ENCODE results near the gene RFX5.
"Not testable (repeated sequence)": the region's sequence is repeated elsewhere in the genome, so short reads cannot be mapped to it uniquely, and the experiment has no call there.

The RFX5 gene

DNA sequence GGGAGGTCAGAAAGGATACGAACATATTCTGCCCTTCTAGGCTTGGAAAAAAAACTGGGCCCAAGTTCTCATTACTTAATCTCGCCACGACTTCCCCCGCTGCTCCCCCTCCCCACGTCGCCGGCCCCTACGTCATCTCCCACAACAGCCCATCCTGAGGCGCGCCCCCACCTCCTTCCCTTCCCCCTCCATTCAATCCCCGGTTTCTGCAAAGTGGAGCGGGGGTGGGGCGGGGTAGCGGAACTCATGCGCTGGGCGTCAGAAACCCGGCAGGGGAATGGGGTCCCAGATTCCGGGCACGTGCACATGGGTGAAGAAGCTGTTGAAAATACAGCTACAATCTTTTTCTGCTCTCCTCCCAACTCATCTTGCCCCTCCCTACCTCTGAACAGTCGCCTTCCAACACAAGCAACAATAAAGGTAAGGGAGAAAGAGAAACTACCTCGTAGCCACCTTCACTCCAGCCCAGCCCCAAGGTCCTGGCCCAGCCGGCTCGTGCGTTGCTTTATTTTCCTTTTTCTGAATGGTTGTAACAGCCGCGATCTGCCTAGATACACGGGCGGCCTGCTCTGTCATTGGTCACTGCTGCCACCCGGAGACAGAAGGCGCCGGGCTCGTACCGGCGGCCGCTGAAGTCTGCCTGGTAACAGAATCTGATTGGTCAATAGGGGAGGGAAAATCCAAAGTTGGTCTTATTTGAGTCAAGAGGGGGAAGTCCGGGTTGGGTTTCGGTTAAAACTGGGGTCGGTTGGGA, at the start of gene RFX5:
Gene RFX5, minus strand, starts transcription at position 484 of the 754 bp plus-strand sequence. CDS start 932 bp downstream, outside the sequence.
- no peaks in the 10 kb centered on the region for H3K27me3 Mint-ChIP-seq
- H3K36me3 Mint-ChIP-seq = peaks cover 35% of the 10 kb centered on the region
- peak within 1 kb of the TSS; percentile 95 for H3K27ac Mint-ChIP-seq
- peak; percentile 97 for DNase-seq
- H3K4me1 Mint-ChIP-seq = peaks cover 33% of the 10 kb centered on the region
- H3K9me3 Mint-ChIP-seq = peaks cover 5% of the 10 kb centered on the region
- H3K4me3 Mint-ChIP-seq = peak within 1 kb of the TSS; percentile 87
- CTCF ChIA-PET = no interaction called here

DNA sequence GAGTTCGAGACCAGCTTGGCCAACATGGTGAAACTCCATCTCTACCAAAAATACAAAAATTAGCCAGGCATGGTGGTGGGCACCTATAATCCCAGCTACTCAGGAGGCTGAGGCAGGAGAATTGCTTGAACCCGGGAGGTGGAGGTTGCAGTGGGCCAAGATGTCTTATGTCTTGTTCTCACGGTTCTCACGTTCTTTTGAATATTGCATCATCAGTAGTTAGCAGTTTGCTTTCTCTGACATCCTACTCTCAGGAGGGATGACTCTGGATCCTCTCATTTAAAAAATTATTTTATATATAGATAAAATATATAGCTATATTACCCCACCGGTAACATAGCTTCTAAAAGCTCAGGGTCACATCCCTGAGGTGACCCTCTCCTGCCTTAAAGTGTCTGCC, 49.2 kb upstream of the RFX5 start:
- DNase-seq, H3K4me3 Mint-ChIP-seq, H3K27ac Mint-ChIP-seq, CTCF ChIA-PET, H3K9me3 Mint-ChIP-seq: not testable (repeated sequence)
- H3K36me3 Mint-ChIP-seq = peaks cover 13% of the 10 kb centered on the region
- peaks cover 48% of the 10 kb centered on the region for H3K27me3 Mint-ChIP-seq
- peaks cover 23% of the 10 kb centered on the region for H3K4me1 Mint-ChIP-seq

DNA sequence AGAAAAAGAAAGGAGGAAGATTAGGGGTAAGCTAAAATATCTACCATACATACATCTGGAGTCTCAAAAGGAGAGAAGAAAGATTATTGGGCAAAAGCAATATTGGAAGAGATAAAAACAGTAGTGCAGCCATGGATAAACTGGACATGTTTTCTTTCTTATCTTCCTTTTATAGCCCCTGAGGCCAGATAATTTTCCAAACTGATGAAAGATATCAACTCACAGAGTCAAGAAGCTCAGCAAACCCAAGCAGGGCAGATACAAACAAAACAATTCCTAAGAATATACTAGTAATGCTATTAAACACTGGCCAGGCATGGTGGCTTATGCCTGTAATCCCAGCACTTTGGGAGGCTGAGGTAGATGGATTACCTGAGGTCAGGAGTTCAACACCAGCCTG, 46.5 kb upstream of the RFX5 start:
- CTCF ChIA-PET = no interaction called here
- H3K4me1 Mint-ChIP-seq = peaks cover 4% of the 10 kb centered on the region
- no peak overlapping the region for H3K4me3 Mint-ChIP-seq

DNA sequence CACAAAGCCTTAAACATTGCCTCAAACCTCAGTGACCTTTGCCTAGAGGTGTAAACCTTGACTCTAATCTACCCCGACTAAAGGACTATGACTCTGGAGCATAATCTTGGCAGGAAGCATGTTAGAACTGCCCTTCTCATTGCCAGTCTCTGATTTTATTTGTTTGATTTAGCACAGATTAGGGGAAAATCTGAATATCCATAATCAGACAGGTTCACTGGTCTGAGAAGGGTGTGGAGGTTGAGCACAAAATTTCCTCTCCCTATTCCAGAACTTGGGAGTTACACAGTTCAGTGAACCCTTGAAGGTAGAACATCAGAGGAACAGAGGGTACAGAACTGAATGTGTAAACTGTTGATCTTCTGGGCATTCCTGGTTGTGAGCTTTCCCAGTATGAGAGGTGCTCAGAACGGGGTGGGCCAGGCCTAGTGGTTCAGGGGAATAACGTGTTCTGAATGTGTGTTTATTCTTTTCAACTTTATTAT, 44.1 kb upstream of the RFX5 start:
- H3K4me1 Mint-ChIP-seq = no peaks in the 10 kb centered on the region
- no peak overlapping the region for H3K4me3 Mint-ChIP-seq
- CTCF ChIA-PET = no interaction called here
- no peaks in the 10 kb centered on the region for H3K9me3 Mint-ChIP-seq
- peaks cover 41% of the 10 kb centered on the region for H3K27me3 Mint-ChIP-seq
- no peak for DNase-seq
- H3K36me3 Mint-ChIP-seq = no peaks in the 10 kb centered on the region
- H3K27ac Mint-ChIP-seq = no peak overlapping the region

More for the DNA sequence above, 46.5 kb upstream of the RFX5 start:
- no peaks in the 10 kb centered on the region for H3K9me3 Mint-ChIP-seq
- no peak overlapping the region for H3K27ac Mint-ChIP-seq
- H3K36me3 Mint-ChIP-seq = no peaks in the 10 kb centered on the region
- H3K27me3 Mint-ChIP-seq = peaks cover 49% of the 10 kb centered on the region
- DNase-seq = no peak

DNA sequence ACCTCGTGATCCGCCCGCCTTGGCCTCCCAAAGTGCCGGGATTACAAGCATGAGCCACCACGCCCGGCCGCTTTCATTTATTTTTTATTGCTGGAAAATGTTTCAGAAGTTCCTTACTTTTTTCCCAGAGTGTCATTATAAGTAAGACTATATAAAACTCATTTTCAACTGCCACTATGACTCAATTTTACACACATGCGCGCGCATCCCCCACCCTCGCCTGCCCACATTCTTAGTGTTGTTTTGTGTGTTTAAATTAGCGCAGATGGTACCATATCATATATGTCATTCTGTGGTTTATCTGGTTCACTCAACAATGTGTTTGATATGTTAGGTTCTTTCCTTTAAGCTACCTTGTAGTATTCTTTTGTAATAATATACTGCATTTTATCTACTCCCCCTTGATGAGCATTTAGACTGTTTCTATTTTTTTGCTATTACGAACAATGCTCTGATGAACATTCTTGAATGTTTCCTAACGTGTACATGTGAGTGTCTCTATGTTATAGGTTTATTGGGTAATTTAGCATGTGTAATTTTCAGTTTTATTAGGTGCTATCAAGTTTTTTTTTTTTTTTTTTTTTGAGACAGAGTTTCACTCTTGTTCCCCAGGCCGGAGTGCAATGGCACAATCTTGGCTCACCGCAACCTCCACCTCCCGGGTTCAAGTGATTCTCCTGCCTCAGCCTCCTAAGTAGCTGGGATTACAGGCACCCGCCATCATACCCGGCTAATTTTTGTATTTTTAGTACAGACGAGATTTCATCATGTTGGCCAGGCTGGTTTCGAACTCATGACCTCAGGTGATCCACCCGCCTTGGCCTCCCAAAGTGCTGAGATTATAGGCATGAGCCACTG, 43.4 kb upstream of the RFX5 start:
- CTCF ChIA-PET, DNase-seq, H3K4me3 Mint-ChIP-seq, H3K36me3 Mint-ChIP-seq, H3K9me3 Mint-ChIP-seq, H3K27ac Mint-ChIP-seq, H3K4me1 Mint-ChIP-seq: not testable (repeated sequence)
- H3K27me3 Mint-ChIP-seq = peaks cover 41% of the 10 kb centered on the region

DNA sequence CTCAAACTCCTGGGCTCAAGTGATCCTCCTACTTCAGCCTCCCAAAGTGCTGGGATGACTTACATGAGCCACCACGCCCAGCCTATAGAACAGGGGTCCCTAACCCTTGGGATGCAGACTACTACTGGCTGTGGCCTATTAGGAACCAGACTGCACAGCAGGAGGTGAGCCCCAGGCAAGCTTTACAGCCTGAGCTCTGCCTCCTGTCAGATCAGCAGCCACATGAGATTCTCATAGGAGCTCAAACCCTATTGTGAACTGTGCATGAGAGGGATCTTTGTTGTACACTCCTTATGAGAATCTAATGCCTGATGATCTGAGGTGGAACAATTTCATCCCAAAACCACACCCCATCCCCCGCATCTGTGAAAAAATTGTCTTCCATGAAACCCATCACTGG, 39.0 kb upstream of the RFX5 start:
- no peak overlapping the region for H3K4me3 Mint-ChIP-seq
- no peaks in the 10 kb centered on the region for H3K4me1 Mint-ChIP-seq
- no peaks in the 10 kb centered on the region for H3K9me3 Mint-ChIP-seq
- H3K36me3 Mint-ChIP-seq = no peaks in the 10 kb centered on the region
- no peak for DNase-seq
- H3K27me3 Mint-ChIP-seq = peaks cover 10% of the 10 kb centered on the region
- CTCF ChIA-PET = no interaction called here
- no peak overlapping the region for H3K27ac Mint-ChIP-seq

DNA sequence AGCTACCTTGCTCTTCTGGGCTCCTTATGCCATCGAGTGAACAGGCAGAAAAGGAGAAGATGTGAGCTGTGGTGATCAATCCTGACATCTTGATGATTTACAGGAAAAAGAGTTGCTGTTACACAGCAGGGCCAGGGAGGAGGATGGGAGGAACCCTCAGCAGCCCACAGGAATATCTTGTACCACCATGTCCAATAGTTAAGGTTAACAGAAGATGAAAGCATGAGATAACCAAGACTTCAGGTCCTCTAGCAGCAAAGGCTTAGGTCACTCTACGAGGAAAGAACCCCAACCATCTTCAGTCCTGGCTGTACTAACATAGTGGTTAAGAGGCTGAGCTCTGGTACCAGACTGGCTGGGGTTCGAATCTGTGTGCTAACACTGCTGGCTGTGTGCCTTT, 37.5 kb upstream of the RFX5 start:
- CTCF ChIA-PET = interaction anchor here (1.4 kb wide), 1 partner anchor 209 kb away, joined by 4 read pairs; no protein-coding TSS in a partner anchor
- peaks cover 10% of the 10 kb centered on the region for H3K27me3 Mint-ChIP-seq

DNA sequence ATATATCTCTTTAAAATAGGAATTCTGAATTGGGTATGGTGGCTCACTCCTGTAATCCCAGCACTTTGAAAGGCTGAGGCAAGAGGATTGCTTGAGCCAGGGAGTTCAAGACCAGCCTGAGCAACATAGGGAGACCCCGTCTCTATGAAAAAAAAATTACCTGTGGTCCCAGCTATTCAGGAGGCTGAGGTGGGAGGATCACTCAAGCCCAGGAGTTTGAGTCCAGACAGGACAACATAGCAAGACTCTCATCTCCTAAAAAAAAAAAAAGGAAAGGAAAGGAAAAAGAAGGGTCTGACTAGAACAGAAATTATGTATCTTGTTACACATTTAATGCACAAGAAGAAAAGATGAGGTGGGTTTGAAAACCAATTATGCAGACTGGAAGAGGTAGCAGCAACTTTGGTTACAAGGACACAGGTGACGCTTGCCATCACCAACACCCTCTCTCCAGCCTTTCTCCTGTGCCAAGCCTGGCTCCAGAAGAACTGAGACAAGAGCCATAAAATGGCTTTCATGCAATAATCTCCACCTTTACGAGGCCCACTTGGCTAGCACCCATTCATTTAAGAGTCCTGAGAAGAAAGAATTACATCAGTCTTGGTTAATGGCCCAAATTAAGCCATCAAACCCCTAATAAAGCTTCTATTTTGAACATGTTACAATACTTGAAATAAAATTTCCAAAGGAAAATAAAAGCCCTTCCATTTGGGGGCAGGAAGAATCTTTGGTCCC, 30.3 kb upstream of the RFX5 start:
- no peaks in the 10 kb centered on the region for H3K9me3 Mint-ChIP-seq
- DNase-seq = no peak
- H3K36me3 Mint-ChIP-seq = no peaks in the 10 kb centered on the region
- H3K4me3 Mint-ChIP-seq = no peak overlapping the region
- no peak overlapping the region for H3K27ac Mint-ChIP-seq
- peaks cover 34% of the 10 kb centered on the region for H3K27me3 Mint-ChIP-seq
- H3K4me1 Mint-ChIP-seq = no peaks in the 10 kb centered on the region
- CTCF ChIA-PET = no interaction called here

More for the DNA sequence above, 37.5 kb upstream of the RFX5 start:
- no peak overlapping the region for H3K4me3 Mint-ChIP-seq
- no peaks in the 10 kb centered on the region for H3K4me1 Mint-ChIP-seq
- DNase-seq = no peak
- no peak overlapping the region for H3K27ac Mint-ChIP-seq
- no peaks in the 10 kb centered on the region for H3K9me3 Mint-ChIP-seq
- no peaks in the 10 kb centered on the region for H3K36me3 Mint-ChIP-seq

DNA sequence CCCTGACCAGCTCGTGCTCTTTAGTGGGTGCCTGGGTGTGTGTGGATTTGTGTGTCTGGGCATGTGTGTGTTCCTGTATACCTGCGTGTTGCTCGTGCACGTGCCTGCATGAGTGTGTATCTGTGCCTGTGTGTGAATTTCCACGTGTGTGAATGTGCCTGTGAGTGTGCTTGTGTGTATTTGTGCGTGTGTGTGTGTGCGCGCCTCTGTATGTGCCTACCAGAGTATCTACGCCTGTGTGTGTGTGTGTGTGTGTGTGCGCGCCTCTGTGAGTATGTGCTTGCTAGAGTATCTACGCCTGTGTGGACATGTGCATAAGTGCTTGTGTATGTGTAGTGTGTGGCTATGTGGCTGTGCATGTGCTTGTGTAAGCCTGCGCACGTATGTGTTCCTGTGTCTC, 26.1 kb upstream of the RFX5 start:
- Mint-ChIP-seq H3K9me3 (no peaks in the 10 kb centered on the region), H3K36me3 (no peaks in the 10 kb centered on the region), H3K27me3 (peaks cover 29% of the 10 kb centered on the region), H3K27ac (no peak overlapping the region), H3K4me3 (no peak overlapping the region), H3K4me1 (no peaks in the 10 kb centered on the region)
- DNase-seq = no peak
- CTCF ChIA-PET = no interaction called here

DNA sequence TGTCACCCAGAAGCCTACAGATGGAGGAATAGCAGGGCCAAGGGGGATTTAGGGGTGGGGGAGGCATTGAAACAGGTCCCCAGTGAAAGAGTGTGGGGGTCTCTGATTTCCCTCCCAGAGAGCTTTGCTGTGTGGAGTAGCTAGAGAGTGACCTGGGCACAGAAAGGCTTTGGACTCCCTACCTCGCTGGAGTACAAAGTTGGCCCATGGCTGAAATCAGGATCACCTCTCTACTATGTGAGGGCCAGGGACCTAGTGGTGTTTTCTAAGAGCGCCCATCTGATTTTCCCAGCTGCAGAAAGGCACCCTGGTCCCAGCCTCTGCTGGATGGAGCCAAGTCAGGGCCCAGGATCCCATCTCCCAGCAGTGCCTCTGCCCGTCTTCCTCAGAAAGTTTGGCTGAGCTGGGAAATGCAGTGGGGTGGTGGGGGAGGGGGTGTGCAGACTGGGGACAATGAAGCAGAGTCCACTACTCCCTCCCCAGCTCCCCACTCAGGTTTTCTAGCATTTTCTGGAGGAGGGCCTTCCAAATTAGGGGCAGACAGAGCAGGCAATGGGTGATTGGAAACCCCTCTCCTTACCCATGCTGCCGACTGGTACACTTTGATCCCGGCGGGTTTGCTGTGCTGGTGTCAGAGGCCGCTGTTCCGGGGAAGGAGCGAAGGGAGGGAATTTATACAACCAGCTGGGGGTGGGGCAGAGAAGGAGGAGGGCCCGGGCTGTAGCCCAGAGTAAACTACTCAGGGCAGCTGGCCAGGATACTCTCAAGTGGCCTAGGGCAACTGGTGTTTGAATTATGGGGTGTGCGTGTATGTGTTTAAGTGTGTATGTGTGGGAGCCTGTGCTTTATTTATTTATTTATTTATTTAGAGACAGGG, 25.2 kb upstream of the RFX5 start, which contains the start of gene SELENBP1:
Gene SELENBP1, minus strand, starts transcription at position 648 of the 877 bp plus-strand sequence. Its CDS starts 64 bp downstream, at position 584.
- H3K4me1 Mint-ChIP-seq = no peaks in the 10 kb centered on the region
- CTCF ChIA-PET = interaction anchor here (0.6 kb wide), 1 partner anchor 210 kb away, joined by 3 read pairs; no protein-coding TSS in a partner anchor
- no peaks in the 10 kb centered on the region for H3K36me3 Mint-ChIP-seq
- no peaks in the 10 kb centered on the region for H3K9me3 Mint-ChIP-seq
- no peak for DNase-seq
- no peak within 1 kb of the TSS for H3K27ac Mint-ChIP-seq
- peaks cover 23% of the 10 kb centered on the region for H3K27me3 Mint-ChIP-seq
- no peak within 1 kb of the TSS for H3K4me3 Mint-ChIP-seq

DNA sequence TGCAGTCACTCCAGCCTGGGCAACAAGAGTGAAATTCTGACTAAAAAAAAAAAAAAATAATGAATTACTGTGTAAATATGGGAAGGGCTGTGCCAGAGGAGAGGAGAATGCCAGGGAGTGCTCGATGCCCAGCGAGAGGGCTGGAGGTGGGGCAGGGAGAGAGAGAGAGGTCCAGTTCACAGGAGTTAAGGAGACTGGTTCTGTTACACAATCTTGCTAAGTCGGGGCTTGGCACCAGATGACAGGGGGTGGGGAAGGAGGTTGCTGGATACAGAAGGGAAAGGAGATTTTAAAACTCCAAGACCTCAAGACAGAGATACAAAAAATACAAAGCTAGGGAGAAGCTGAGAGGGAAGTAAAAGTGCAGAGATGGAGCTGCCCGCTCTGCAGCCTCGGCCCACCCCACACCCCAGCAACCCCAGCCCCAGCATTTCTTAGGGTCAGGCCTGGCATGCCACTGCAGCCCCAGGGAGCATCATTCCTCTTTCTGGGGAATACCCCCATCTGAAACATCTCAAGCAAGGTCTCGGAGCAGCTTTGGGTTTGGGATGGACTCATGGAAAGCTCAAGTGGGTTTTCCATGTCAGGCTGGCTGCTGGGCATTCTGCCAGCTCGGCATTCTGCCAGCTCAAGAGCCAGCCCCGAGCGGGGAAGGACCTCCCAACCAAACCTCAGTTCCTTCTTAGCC, 24.5 kb upstream of the RFX5 start:
- Mint-ChIP-seq H3K4me1 (no peaks in the 10 kb centered on the region), H3K27ac (no peak overlapping the region), H3K9me3 (no peaks in the 10 kb centered on the region), H3K36me3 (no peaks in the 10 kb centered on the region), H3K27me3 (peaks cover 16% of the 10 kb centered on the region), H3K4me3 (no peak overlapping the region)
- CTCF ChIA-PET = interaction anchor here (0.6 kb wide), 1 partner anchor 209 kb away, joined by 3 read pairs; no protein-coding TSS in a partner anchor
- DNase-seq = no peak

DNA sequence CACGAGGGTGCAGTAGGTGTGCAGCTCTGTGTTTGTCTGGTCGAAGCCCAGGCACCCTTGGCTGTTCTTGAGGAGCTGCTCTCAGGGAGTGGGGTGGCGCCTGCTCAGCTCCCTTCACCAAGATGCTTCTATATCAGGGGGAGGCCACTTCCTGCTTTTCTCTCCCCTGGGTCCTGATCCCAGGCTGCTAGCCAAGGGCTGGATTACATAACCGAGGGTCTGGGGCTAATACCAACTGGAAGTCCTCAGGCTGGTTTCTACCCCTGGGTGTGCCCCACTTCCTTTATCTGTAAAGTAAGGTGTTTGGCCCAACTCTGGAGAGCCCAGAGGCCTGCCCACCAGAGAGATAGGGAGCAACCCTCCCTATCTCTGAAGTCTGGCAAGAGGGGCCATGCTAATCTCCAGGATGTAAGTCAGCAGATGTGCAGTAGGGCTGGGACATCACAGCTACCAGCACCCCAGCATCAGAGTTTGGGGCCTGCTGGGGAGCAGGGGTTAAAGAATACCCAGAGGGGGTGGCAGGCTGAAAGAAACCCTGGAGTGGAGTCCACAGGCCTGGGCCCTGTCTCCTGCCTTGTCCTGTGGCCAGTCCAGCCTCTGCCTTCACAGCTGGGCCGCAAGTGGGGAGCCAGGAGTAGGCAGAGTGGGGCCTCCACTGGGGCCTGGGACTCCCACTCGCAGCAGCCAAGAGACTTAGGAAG, 23.3 kb upstream of the RFX5 start:
- peaks cover 13% of the 10 kb centered on the region for H3K27me3 Mint-ChIP-seq
- no peaks in the 10 kb centered on the region for H3K9me3 Mint-ChIP-seq
- CTCF ChIA-PET = interaction anchor here (1.1 kb wide), 1 partner anchor 30 kb away, joined by 3 read pairs; no protein-coding TSS in a partner anchor
- no peak for DNase-seq
- no peak overlapping the region for H3K4me3 Mint-ChIP-seq
- no peak overlapping the region for H3K27ac Mint-ChIP-seq
- no peaks in the 10 kb centered on the region for H3K4me1 Mint-ChIP-seq
- no peaks in the 10 kb centered on the region for H3K36me3 Mint-ChIP-seq
